Endothelial cell of umbilical vein (primary cell): ENCODE results near the gene SAV1.
"Not testable (repeated sequence)": the region's sequence is repeated elsewhere in the genome, so short reads cannot be mapped to it uniquely, and the experiment has no call there.

Experiments
- CTCF ChIP-seq, 2 donors: IDR thresholded peaks; 1 replicate in 1 of 2; 2 replicates in 1 of 2; pipeline ENCODE4 v1.5.1; 2011; ENCODE audit warnings: low read length in 2 of 2, mild to moderate bottlenecking in 2 of 2, moderate library complexity in 2 of 2, control low read depth in 1 of 2, inconsistent platforms in 1 of 2, low read depth in 1 of 2; ENCODE audit not compliant: insufficient read depth in 1 of 2; ENCODE audit errors: extremely low read depth in 1 of 2
- EZH2 ChIP-seq: IDR thresholded peaks from 2 replicates; pipeline ENCODE4 v1.6.1; 2012; ENCODE audit warnings: borderline replicate concordance, low read depth, mild to moderate bottlenecking, moderate library complexity, low read length, inconsistent platforms; ENCODE audit not compliant: severe bottlenecking
- FOS ChIP-seq: IDR thresholded peaks from 2 replicates; pipeline ENCODE4 v1.6.1; 2011; ENCODE audit warnings: mild to moderate bottlenecking, low read length, moderate library complexity, borderline replicate concordance; ENCODE audit not compliant: insufficient read depth
- JUN ChIP-seq: IDR thresholded peaks from 2 replicates; pipeline ENCODE4 v1.6.1; 2011; ENCODE audit warnings: borderline replicate concordance, low read depth; ENCODE audit not compliant: insufficient read length, insufficient read depth
- MAX ChIP-seq: IDR thresholded peaks from 2 replicates; pipeline ENCODE4 v1.6.1; 2011; ENCODE audit not compliant: insufficient read depth, insufficient read length
- MYC ChIP-seq: IDR thresholded peaks from one replicate; pipeline ENCODE4 v1.6.1; 2011; ENCODE audit warnings: mild to moderate bottlenecking, low read depth, low read length
- POLR2A ChIP-seq: IDR thresholded peaks from 2 replicates; pipeline ENCODE4 v1.6.1; 2012; ENCODE audit warnings: low read depth, mild to moderate bottlenecking, control low read depth, low read length
- POLR2AphosphoS5 ChIP-seq: IDR thresholded peaks from 2 replicates; pipeline ENCODE4 v1.6.1; 2012; ENCODE audit warnings: low read depth, mild to moderate bottlenecking, control low read depth, low read length, moderate library complexity; ENCODE audit not compliant: insufficient read depth

GRCh38 chr14:50624947-50625346 lies 43.2 kb downstream of the SAV1 start:
- not testable (repeated sequence) for TF ChIP-seq CTCF (IDR thresholded peaks at IDR 0.05; ENCODE audit: extremely low read depth in 1 of 2, insufficient read depth in 1 of 2, low read depth in 1 of 2, low read length in 2 of 2); MYC; EZH2; POLR2AphosphoS5; POLR2A; JUN; MAX; FOS
